ENCODE measurements around the gene CD247. TPM values are rescaled to one million over a fixed set of nuclear protein-coding genes. Genes with fewer than 3 reads are reported as not detected.
"Not testable (repeated sequence)": the region's sequence is repeated elsewhere in the genome, so short reads cannot be mapped to it uniquely, and the experiment has no call there.

Gene CD247
- total RNA-seq, 1 experiment from 2014 or later: 0.97 TPM

GRCh38 chr1:167555971-167556714, 37.8 kb upstream of the CD247 start:
- no TSS peak for BruUV-seq (replicated peaks)
- H3K4me3 Mint-ChIP-seq (ENCODE audit: low read depth, unreplicated experiment): no peak overlapping the region
- no peak overlapping the region for H3K27ac Mint-ChIP-seq (ENCODE audit: unreplicated experiment)
- peak; percentile 73 for TF ChIP-seq CTCF (IDR thresholded peaks at IDR 0.05; ENCODE audit: unreplicated experiment)
- H3K4me1 Mint-ChIP-seq (ENCODE audit: low read depth, unreplicated experiment): peaks cover 10% of the 10 kb centered on the region
- H3K36me3 Mint-ChIP-seq (ENCODE audit: insufficient read depth, unreplicated experiment): peaks cover 20% of the 10 kb centered on the region
- no peaks in the 10 kb centered on the region for H3K27me3 Mint-ChIP-seq (ENCODE audit: unreplicated experiment)
- CTCF ChIA-PET: interaction anchor here (0.7 to 1.1 kb wide), 6 partner anchors 9 to 526 kb away, joined by 3 to 6 read pairs (median 3); no protein-coding TSS in a partner anchor
- intact Hi-C loops (cut with micrococcal nuclease; ENCODE audit: unreplicated experiment): loop anchor here (1.0 kb wide), 1 partner anchor 132 kb away; no protein-coding TSS in a partner anchor
- H3K9me3 Mint-ChIP-seq (ENCODE audit: low read depth, unreplicated experiment): no peaks in the 10 kb centered on the region
- DNase-seq: peak; percentile 82

GRCh38 chr1:167555072-167555471, 36.7 kb upstream of the CD247 start:
- CTCF ChIA-PET: interaction anchor here (0.9 to 1.0 kb wide), 2 partner anchors 11 to 527 kb away, joined by 3 to 6 read pairs; no protein-coding TSS in a partner anchor
- H3K4me3 Mint-ChIP-seq (ENCODE audit: low read depth, unreplicated experiment); intact Hi-C loops (cut with micrococcal nuclease; ENCODE audit: unreplicated experiment); DNase-seq; H3K27me3 Mint-ChIP-seq (ENCODE audit: unreplicated experiment); H3K9me3 Mint-ChIP-seq (ENCODE audit: low read depth, unreplicated experiment); BruUV-seq (replicated peaks); H3K27ac Mint-ChIP-seq (ENCODE audit: unreplicated experiment): not testable (repeated sequence)
- H3K36me3 Mint-ChIP-seq (ENCODE audit: insufficient read depth, unreplicated experiment): peaks cover 20% of the 10 kb centered on the region
- peaks cover 18% of the 10 kb centered on the region for H3K4me1 Mint-ChIP-seq (ENCODE audit: low read depth, unreplicated experiment)

- intact Hi-C loops (cut with micrococcal nuclease; ENCODE audit: unreplicated experiment): no loop called here
- no peaks in the 10 kb centered on the region for H3K9me3 Mint-ChIP-seq (ENCODE audit: low read depth, unreplicated experiment)
- peak overlapping the region; percentile 77 for H3K4me3 Mint-ChIP-seq (ENCODE audit: low read depth, unreplicated experiment)
- H3K27ac Mint-ChIP-seq (ENCODE audit: unreplicated experiment): peak overlapping the region; percentile 46
- DNase-seq: no peak
- no TSS peak for BruUV-seq (replicated peaks)
- peaks cover 20% of the 10 kb centered on the region for H3K4me1 Mint-ChIP-seq (ENCODE audit: low read depth, unreplicated experiment)
- peaks cover 20% of the 10 kb centered on the region for H3K36me3 Mint-ChIP-seq (ENCODE audit: insufficient read depth, unreplicated experiment)
- no peak for TF ChIP-seq CTCF (IDR thresholded peaks at IDR 0.05; ENCODE audit: unreplicated experiment)
- CTCF ChIA-PET: interaction anchor here (0.5 to 1.4 kb wide), 7 partner anchors 10 to 287 kb away, joined by 3 to 12 read pairs (median 6); no protein-coding TSS in a partner anchor
- H3K27me3 Mint-ChIP-seq (ENCODE audit: unreplicated experiment): no peaks in the 10 kb centered on the region
Measured at GRCh38 chr1:167554028-167554779, 35.9 kb upstream of the CD247 start.

- Mint-ChIP-seq H3K4me1 (ENCODE audit: low read depth, unreplicated experiment) (peaks cover 20% of the 10 kb centered on the region), H3K4me3 (ENCODE audit: low read depth, unreplicated experiment) (peak within 1 kb of the TSS; percentile 77), H3K9me3 (ENCODE audit: low read depth, unreplicated experiment) (no peaks in the 10 kb centered on the region), H3K27me3 (ENCODE audit: unreplicated experiment) (no peaks in the 10 kb centered on the region), H3K27ac (ENCODE audit: unreplicated experiment) (peak within 1 kb of the TSS; percentile 46), H3K36me3 (ENCODE audit: insufficient read depth, unreplicated experiment) (peaks cover 20% of the 10 kb centered on the region)
- CTCF ChIA-PET: interaction anchor here (0.5 to 1.4 kb wide), 8 partner anchors 9 to 287 kb away, joined by 3 to 12 read pairs (median 6); no protein-coding TSS in a partner anchor
- TF ChIP-seq CTCF (IDR thresholded peaks at IDR 0.05; ENCODE audit: unreplicated experiment): no peak
- peak; percentile 99 for DNase-seq
- intact Hi-C loops (cut with micrococcal nuclease; ENCODE audit: unreplicated experiment): no loop called here
- BruUV-seq (replicated peaks): no TSS peak
Measured at GRCh38 chr1:167553136-167554027, 35.1 kb upstream of the CD247 start, which contains the start of gene CREG1. Gene CREG1 (minus strand): TSS chr1:167553762.
